ENCODE data around the gene CEBPG. TPM values are rescaled to one million over a fixed set of nuclear protein-coding genes. Genes with fewer than 3 reads are reported as not detected.

CEBPG gene
- 10 to 100 TPM; 17.6 to 25.0 (median 19.3) TPM for polyA plus RNA-seq (ENCODE audit: insufficient read depth in 1 of 5, insufficient read length in 5 of 5, low replicate concordance in 1 of 5)
- long read RNA-seq, donor 1, full-length matches to known transcripts = 25 of 25 reads
- long read RNA-seq, donor 1, partial matches to known transcripts = 0 of 25 reads
- long read RNA-seq, donor 1, other reads (novel, unspliced or antisense) = 0 of 25 reads
- long read RNA-seq, donor 2, full-length matches to known transcripts = 6 of 6 reads
- long read RNA-seq, donor 2, partial matches to known transcripts = 0 of 6 reads
- long read RNA-seq, donor 2, other reads (novel, unspliced or antisense) = 0 of 6 reads
- long read RNA-seq, donor 3, full-length matches to known transcripts = 16 of 16 reads
- long read RNA-seq, donor 3, partial matches to known transcripts = 0 of 16 reads
- long read RNA-seq, donor 3, other reads (novel, unspliced or antisense) = 0 of 16 reads
- long read RNA-seq, donor 4, full-length matches to known transcripts = 9 of 22 reads
- long read RNA-seq, donor 4, partial matches to known transcripts = 13 of 22 reads
- long read RNA-seq, donor 4, other reads (novel, unspliced or antisense) = 0 of 22 reads
- long read RNA-seq, donor 5, full-length matches to known transcripts = 28 of 28 reads
- long read RNA-seq, donor 5, partial matches to known transcripts = 0 of 28 reads
- long read RNA-seq, donor 5, other reads (novel, unspliced or antisense) = 0 of 28 reads
- long read RNA-seq, donor 6, full-length matches to known transcripts = 13 of 13 reads
- long read RNA-seq, donor 6, partial matches to known transcripts = 0 of 13 reads
- long read RNA-seq, donor 6, other reads (novel, unspliced or antisense) = 0 of 13 reads
- long read RNA-seq, donor 7, full-length matches to known transcripts = 16 of 16 reads
- long read RNA-seq, donor 7, partial matches to known transcripts = 0 of 16 reads
- long read RNA-seq, donor 7, other reads (novel, unspliced or antisense) = 0 of 16 reads
- long read RNA-seq, donor 8, full-length matches to known transcripts = 10 of 10 reads
- long read RNA-seq, donor 8, partial matches to known transcripts = 0 of 10 reads
- long read RNA-seq, donor 8, other reads (novel, unspliced or antisense) = 0 of 10 reads

GRCh38 chr19:33373453-33374235 lies at the start of gene CEBPG:
TSS of gene CEBPG (plus strand) at chr19:33373709. CDS start at chr19:33379240, 5,531 bp downstream.
- DNase-seq = peak; percentile 93

GRCh38 chr19:33324628-33325027 lies 48.9 kb upstream of the CEBPG start:
- no peak for DNase-seq

- DNase-seq = no peak
Observed at GRCh38 chr19:33325920-33326319, 47.6 kb upstream of the CEBPG start.

GRCh38 chr19:33329060-33329459 lies 44.4 kb upstream of the CEBPG start:
- DNase-seq = no peak

- DNase-seq = no peak
Observed at GRCh38 chr19:33329736-33330135, 43.8 kb upstream of the CEBPG start.

GRCh38 chr19:33332248-33332647 lies 41.3 kb upstream of the CEBPG start:
- DNase-seq = no peak

GRCh38 chr19:33333151-33333550 lies 40.4 kb upstream of the CEBPG start:
- DNase-seq = no peak

- DNase-seq = no peak
Observed at GRCh38 chr19:33333642-33334041, 39.9 kb upstream of the CEBPG start.

- DNase-seq = no peak
Observed at GRCh38 chr19:33334271-33334670, 39.2 kb upstream of the CEBPG start.

- DNase-seq = no peak
Observed at GRCh38 chr19:33335446-33335845, 38.1 kb upstream of the CEBPG start.

GRCh38 chr19:33339016-33339984 lies 34.2 kb upstream of the CEBPG start:
- no peak for DNase-seq

- no peak for DNase-seq
Observed at GRCh38 chr19:33340991-33341390, 32.5 kb upstream of the CEBPG start.

- DNase-seq = no peak
Observed at GRCh38 chr19:33343301-33343700, 30.2 kb upstream of the CEBPG start.

GRCh38 chr19:33343859-33344572 lies 29.5 kb upstream of the CEBPG start:
- DNase-seq = peak; percentile 16 to 17

- DNase-seq = no peak
Observed at GRCh38 chr19:33344573-33344925, 29.0 kb upstream of the CEBPG start.

GRCh38 chr19:33345163-33345562 lies 28.3 kb upstream of the CEBPG start:
- no peak for DNase-seq

GRCh38 chr19:33346665-33347064 lies 26.8 kb upstream of the CEBPG start:
- no peak for DNase-seq

GRCh38 chr19:33347300-33347699 lies 26.2 kb upstream of the CEBPG start:
- no peak for DNase-seq

- DNase-seq = no peak
Observed at GRCh38 chr19:33348301-33349010, 25.1 kb upstream of the CEBPG start.
